ENCODE results near the gene CBX4.
A peak's percentile ranks its signal among the peaks of the same experiment; 100 is the strongest.

Gene CBX4

DNA sequence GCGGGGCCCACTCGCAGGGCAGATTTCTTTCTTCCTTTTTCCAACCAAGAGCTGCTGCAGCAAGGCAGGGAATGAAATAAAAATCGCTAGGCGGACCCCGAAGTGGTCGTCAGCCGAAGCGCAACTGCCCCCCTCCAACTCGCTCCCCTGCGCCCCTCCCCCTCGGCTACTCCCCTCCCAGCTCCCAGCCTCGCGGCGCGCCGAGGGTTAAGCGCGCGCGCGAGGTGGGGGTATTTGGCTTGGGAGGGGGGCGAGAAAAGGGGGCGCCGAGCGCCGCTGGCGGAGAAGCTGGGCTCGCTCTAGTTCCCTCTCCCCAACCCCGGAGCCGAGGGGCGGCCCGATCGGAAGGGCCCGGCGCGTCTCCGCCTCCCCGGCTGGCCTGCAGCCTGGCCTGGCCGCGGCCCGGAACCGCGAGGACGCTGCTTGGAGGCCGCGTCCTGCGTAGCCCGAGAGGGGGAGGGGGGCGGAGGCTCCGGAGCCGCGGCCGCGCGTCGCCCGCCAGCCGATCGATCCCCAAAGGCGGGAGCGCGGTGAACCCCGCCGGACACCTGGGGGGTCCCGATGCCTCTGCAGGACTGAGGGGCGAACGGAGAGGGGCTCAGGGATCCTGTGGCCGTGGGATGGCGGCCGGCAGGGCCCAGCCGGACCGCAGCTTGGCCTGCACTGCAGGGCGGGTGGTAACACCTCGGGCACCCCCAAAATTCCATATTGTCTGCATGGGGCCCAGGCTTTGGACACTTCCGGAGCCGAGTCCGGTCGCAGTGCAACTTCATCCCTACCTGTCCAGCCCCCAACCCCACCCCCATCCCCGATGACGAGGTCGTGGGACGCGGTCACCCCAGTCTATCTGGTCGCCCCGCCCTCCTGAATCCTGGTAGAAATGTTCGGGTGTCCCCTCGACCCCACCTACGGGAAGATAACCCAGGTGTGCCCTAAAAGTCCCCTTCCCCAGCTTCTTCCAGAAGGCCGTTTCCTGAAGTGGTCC is 4.9 kb upstream of the CBX4 start:
- Histone ChIP-seq H3K27me3 (ENCODE audit: insufficient read depth, insufficient read length) (peaks cover 87% of the 10 kb centered on the region), H3K36me3 (ENCODE audit: insufficient read depth, insufficient read length, low read length) (no peaks in the 10 kb centered on the region), H3K9me3 (ENCODE audit: insufficient read depth, low read length) (peaks cover 8% of the 10 kb centered on the region; the same call in 1 of the 2 replicates), H3K9ac (ENCODE audit: insufficient read length, low read depth) (peak overlapping the region; percentile 87), H3K4me1 (ENCODE audit: insufficient read depth, insufficient read length) (peaks cover 17% of the 10 kb centered on the region), H3K4me3 (ENCODE audit: insufficient read length, low read depth) (peak overlapping the region; percentile 62)
- no peak for DNase-seq (ENCODE audit: low read depth, low spot score)
- no peak for TF ChIP-seq YY1 (IDR thresholded peaks at IDR 0.05; ENCODE audit: insufficient read depth, insufficient read length)
- TF ChIP-seq ZNF274 (IDR thresholded peaks at IDR 0.05; ENCODE audit: low read depth, low read length), result no peak
- no peak for TF ChIP-seq SUZ12 (IDR thresholded peaks at IDR 0.05; ENCODE audit: extremely low read depth, insufficient read depth, insufficient read length)

DNA sequence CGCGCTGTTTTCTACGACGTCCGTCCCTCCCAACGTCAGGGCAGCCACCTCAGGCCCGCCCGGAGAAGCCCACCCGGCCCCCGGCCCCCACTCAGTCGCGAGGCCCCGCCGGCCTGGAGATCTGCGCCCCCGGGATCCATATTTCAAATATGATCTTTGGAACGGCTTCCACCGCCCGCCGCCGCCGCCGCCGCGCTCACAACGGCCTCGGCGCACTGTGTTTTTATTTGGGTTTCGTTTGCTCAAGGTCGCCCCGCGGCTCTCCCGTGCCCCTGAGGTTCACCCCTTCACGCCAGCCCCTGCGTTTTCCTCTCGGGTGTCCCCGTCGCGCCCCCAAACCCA is 4.2 kb upstream of the CBX4 start:
- Histone ChIP-seq H3K36me3 (ENCODE audit: insufficient read depth, insufficient read length, low read length) (no peaks in the 10 kb centered on the region), H3K9me3 (ENCODE audit: insufficient read depth, low read length) (peaks cover 8% of the 10 kb centered on the region; the same call in 1 of the 2 replicates), H3K4me1 (ENCODE audit: insufficient read depth, insufficient read length) (peaks cover 17% of the 10 kb centered on the region), H3K9ac (ENCODE audit: insufficient read length, low read depth) (peak overlapping the region; percentile 56), H3K4me3 (ENCODE audit: insufficient read length, low read depth) (peak overlapping the region; percentile 62), H3K27me3 (ENCODE audit: insufficient read depth, insufficient read length) (peaks cover 81% of the 10 kb centered on the region)
- no peak for DNase-seq (ENCODE audit: low read depth, low spot score)
- TF ChIP-seq SUZ12 (IDR thresholded peaks at IDR 0.05; ENCODE audit: extremely low read depth, insufficient read depth, insufficient read length) (no peak), YY1 (IDR thresholded peaks at IDR 0.05; ENCODE audit: insufficient read depth, insufficient read length) (no peak), ZNF274 (IDR thresholded peaks at IDR 0.05; ENCODE audit: low read depth, low read length) (no peak)

DNA sequence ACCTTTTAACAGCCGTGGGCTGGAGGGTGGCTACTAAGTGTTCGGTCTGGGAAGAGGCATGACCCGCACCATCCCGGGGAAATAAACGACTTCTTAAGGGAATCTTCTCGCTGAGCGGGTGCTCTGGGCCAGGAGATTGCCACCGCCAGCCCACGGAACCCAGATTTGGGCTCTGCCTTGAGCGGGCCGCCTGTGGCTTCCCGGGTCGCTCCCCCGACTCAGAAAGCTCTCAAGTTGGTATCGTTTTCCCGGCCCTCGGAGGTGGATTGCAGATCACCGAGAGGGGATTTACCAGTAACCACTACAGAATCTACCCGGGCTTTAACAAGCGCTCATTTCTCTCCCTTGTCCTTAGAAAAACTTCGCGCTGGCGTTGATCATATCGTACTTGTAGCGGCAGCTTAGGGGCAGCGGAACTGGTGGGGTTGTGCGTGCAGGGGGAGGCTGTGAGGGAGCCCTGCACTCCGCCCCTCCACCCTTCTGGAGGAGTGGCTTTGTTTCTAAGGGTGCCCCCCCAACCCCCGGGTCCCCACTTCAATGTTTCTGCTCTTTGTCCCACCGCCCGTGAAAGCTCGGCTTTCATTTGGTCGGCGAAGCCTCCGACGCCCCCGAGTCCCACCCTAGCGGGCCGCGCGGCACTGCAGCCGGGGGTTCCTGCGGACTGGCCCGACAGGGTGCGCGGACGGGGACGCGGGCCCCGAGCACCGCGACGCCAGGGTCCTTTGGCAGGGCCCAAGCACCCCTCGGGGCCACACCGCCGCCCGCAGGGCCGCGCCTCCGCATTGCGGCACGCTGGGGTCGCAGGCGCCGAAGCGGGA is 3.6 kb upstream of the CBX4 start:
- H3K27me3 ChIP-seq (ENCODE audit: insufficient read depth, insufficient read length), result peaks cover 75% of the 10 kb centered on the region

DNA sequence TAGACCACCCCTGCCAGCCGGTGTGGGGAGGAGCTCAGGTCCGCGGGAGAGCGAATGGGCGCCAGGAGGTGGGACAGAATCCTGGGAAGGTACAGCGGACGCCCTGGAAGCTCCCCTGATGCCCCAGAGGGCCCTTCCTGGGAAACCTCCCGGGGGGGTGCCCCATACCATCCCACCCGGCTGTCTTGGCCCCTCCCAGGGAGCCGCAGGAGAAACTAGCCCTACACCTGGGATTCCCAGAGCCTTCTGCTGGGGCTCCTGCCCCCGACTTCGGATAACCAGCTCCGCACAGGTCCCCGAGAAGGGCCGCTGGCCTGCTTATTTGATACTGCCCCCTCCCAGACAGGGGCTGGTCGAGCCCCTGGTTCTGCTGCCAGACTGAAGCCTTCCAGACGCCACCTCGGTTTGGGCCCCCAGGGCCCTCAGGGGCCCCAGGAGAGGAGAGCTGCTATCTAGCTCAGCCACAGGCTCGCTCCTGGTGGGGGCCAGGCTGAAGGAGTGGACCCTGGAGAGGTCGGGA is 3.0 kb upstream of the CBX4 start:
- Histone ChIP-seq H3K4me1 (ENCODE audit: insufficient read depth, insufficient read length) (peaks cover 17% of the 10 kb centered on the region), H3K9ac (ENCODE audit: insufficient read length, low read depth) (no peak overlapping the region), H3K36me3 (ENCODE audit: insufficient read depth, insufficient read length, low read length) (no peaks in the 10 kb centered on the region), H3K9me3 (ENCODE audit: insufficient read depth, low read length) (peaks cover 8% of the 10 kb centered on the region; the same call in 1 of the 2 replicates), H3K27me3 (ENCODE audit: insufficient read depth, insufficient read length) (peaks cover 71% of the 10 kb centered on the region), H3K4me3 (ENCODE audit: insufficient read length, low read depth) (no peak overlapping the region)
- TF ChIP-seq SUZ12 (IDR thresholded peaks at IDR 0.05; ENCODE audit: extremely low read depth, insufficient read depth, insufficient read length) (peak; percentile 25), YY1 (IDR thresholded peaks at IDR 0.05; ENCODE audit: insufficient read depth, insufficient read length) (no peak), ZNF274 (IDR thresholded peaks at IDR 0.05; ENCODE audit: low read depth, low read length) (no peak)
- DNase-seq (ENCODE audit: low read depth, low spot score), result no peak

More for the DNA sequence above, 3.6 kb upstream of the CBX4 start:
- Histone ChIP-seq H3K9ac (ENCODE audit: insufficient read length, low read depth) (peak overlapping the region; percentile 56), H3K4me1 (ENCODE audit: insufficient read depth, insufficient read length) (peaks cover 17% of the 10 kb centered on the region), H3K9me3 (ENCODE audit: insufficient read depth, low read length) (peaks cover 8% of the 10 kb centered on the region; the same call in 1 of the 2 replicates), H3K36me3 (ENCODE audit: insufficient read depth, insufficient read length, low read length) (no peaks in the 10 kb centered on the region), H3K4me3 (ENCODE audit: insufficient read length, low read depth) (peak overlapping the region; percentile 62)
- no peak for DNase-seq (ENCODE audit: low read depth, low spot score)
- peak; percentile 94 for TF ChIP-seq SUZ12 (IDR thresholded peaks at IDR 0.05; ENCODE audit: extremely low read depth, insufficient read depth, insufficient read length)
- no peak for TF ChIP-seq ZNF274 (IDR thresholded peaks at IDR 0.05; ENCODE audit: low read depth, low read length)
- TF ChIP-seq YY1 (IDR thresholded peaks at IDR 0.05; ENCODE audit: insufficient read depth, insufficient read length), result no peak

- no peaks in the 10 kb centered on the region for H3K36me3 ChIP-seq (ENCODE audit: insufficient read depth, insufficient read length, low read length)
- H3K9ac ChIP-seq (ENCODE audit: insufficient read length, low read depth), result peak overlapping the region; percentile 26
- TF ChIP-seq SUZ12 (IDR thresholded peaks at IDR 0.05; ENCODE audit: extremely low read depth, insufficient read depth, insufficient read length), result peak; percentile 59
- no peak for TF ChIP-seq YY1 (IDR thresholded peaks at IDR 0.05; ENCODE audit: insufficient read depth, insufficient read length)
- H3K27me3 ChIP-seq (ENCODE audit: insufficient read depth, insufficient read length), result peaks cover 70% of the 10 kb centered on the region
- peaks cover 8% of the 10 kb centered on the region; the same call in 1 of the 2 replicates for H3K9me3 ChIP-seq (ENCODE audit: insufficient read depth, low read length)
- no peak for DNase-seq (ENCODE audit: low read depth, low spot score)
- no peak overlapping the region for H3K4me3 ChIP-seq (ENCODE audit: insufficient read length, low read depth)
- H3K4me1 ChIP-seq (ENCODE audit: insufficient read depth, insufficient read length), result peaks cover 19% of the 10 kb centered on the region
Measured at GRCh38 chr17:79841369-79842135, 2.3 kb upstream of the CBX4 start.

GRCh38 chr17:79840989-79841286 is 1.7 kb upstream of the CBX4 start:
- Histone ChIP-seq H3K36me3 (ENCODE audit: insufficient read depth, insufficient read length, low read length) (no peaks in the 10 kb centered on the region), H3K4me1 (ENCODE audit: insufficient read depth, insufficient read length) (peaks cover 22% of the 10 kb centered on the region), H3K9ac (ENCODE audit: insufficient read length, low read depth) (peak overlapping the region; percentile 3), H3K27me3 (ENCODE audit: insufficient read depth, insufficient read length) (peaks cover 67% of the 10 kb centered on the region), H3K9me3 (ENCODE audit: insufficient read depth, low read length) (peaks cover 8% of the 10 kb centered on the region; the same call in 1 of the 2 replicates), H3K4me3 (ENCODE audit: insufficient read length, low read depth) (no peak overlapping the region)
- TF ChIP-seq YY1 (IDR thresholded peaks at IDR 0.05; ENCODE audit: insufficient read depth, insufficient read length) (no peak), SUZ12 (IDR thresholded peaks at IDR 0.05; ENCODE audit: extremely low read depth, insufficient read depth, insufficient read length) (no peak), ZNF274 (IDR thresholded peaks at IDR 0.05; ENCODE audit: low read depth, low read length) (no peak)
- no peak for DNase-seq (ENCODE audit: low read depth, low spot score)
